K562 (cell line): ENCODE results near the gene CAPN8. TPM values are rescaled to one million over a fixed set of nuclear protein-coding genes. Genes with fewer than 3 reads are reported as not detected.

Experiments
- ATAC-seq: fragments of 200-7000 bp; cut with Tn5 transposase; 3 replicates; pipeline ENCODE4 v1.9.1; 2020; ENCODE audit warnings: moderate library complexity
- BruUV-seq: library from RNA; stranded (reverse); fragments of 400-500 nt; replicated peaks from 2 replicates; lab custom pipeline; 2021; lab: Mats Ljungman, UMichigan
- CTCF ChIA-PET: fragments of 300-600 bp; formaldehyde crosslinking; extraction: SDS; loops from one replicate; lab custom pipeline; 2021; ENCODE audit warnings: low intra/inter-chr PET ratio; lab: Yijun Ruan, JAX
- POLR2A ChIA-PET: fragments of 300-600, 350-650 bp; sonication (Branson Sonifier 250); formaldehyde crosslinking; extraction: SDS; loops from one replicate; lab custom pipeline; 2021; ENCODE audit warnings: antibody characterized with exemption, inconsistent platforms; lab: Yijun Ruan, JAX
- DNase-seq, 4 experiments: peaks; one replicate each; pipeline versions ENCODE4 v3.0.0 to v3.0.0-alpha.2; 2011 to 2018; ENCODE audit warnings: low spot score in 3 of 4, mixed read lengths in 3 of 4; ENCODE audit errors: extremely low read depth in 1 of 4
- FAIRE-seq: peaks from 2 replicates; lab custom pipeline; 2011; peaks lifted over from hg19 to GRCh38; lab: Jason Lieb, UNC
- H2AFZ ChIP-seq: 2 replicates; pipeline ENCODE4 v1.6.0; 2011; ENCODE audit warnings: low read depth, low read length, control low read depth, inconsistent platforms
- H3K27ac ChIP-seq: fragments of 200-600 bp; 3 replicates; pipeline ENCODE4 v1.8.0; 2011; ENCODE audit warnings: low read depth, mild to moderate bottlenecking, control low read depth, inconsistent platforms, low read length, moderate library complexity, mixed read lengths; ENCODE audit errors: extremely low read depth
- H3K27me3 ChIP-seq, 2 experiments: fragments of 300-600 bp in 1 of 2; 2 replicates in 1 of 2; 3 replicates in 1 of 2; pipeline versions ENCODE4 v1.6.0 to v1.8.0; 2011; ENCODE audit warnings: inconsistent platforms in 2 of 2, low read length in 2 of 2, mild to moderate bottlenecking in 1 of 2, mixed read lengths in 1 of 2, moderate library complexity in 1 of 2; ENCODE audit not compliant: control insufficient read depth in 2 of 2, insufficient read depth in 2 of 2
- H3K36me3 ChIP-seq: fragments of 300-600 bp; 3 replicates; pipeline ENCODE4 v1.8.0; 2011; ENCODE audit warnings: mild to moderate bottlenecking, low read length, inconsistent platforms; ENCODE audit not compliant: control insufficient read depth, insufficient read depth
- H3K4me1 ChIP-seq, 2 experiments: fragments of 200-600 bp in 1 of 2; replicated peaks in 1 of 2; 2 replicates in 1 of 2; 3 replicates in 1 of 2; pipeline versions ENCODE4 v1.5.1 to v1.8.0; 2011; ENCODE audit warnings: inconsistent platforms in 2 of 2, low read length in 2 of 2, mild to moderate bottlenecking in 1 of 2, mixed read lengths in 1 of 2, moderate library complexity in 1 of 2; ENCODE audit not compliant: control insufficient read depth in 2 of 2, insufficient read depth in 2 of 2
- H3K4me2 ChIP-seq: 2 replicates; pipeline ENCODE4 v1.6.1; 2011; ENCODE audit warnings: low read length, control low read depth, inconsistent platforms, mixed read lengths; ENCODE audit not compliant: insufficient read depth
- H3K4me3 ChIP-seq: fragments of 200-600 bp; sonication (generic), shearing (Covaris generic); 2 replicates; pipeline ENCODE4 v1.5.1; 2016; ENCODE audit warnings: control low read depth, inconsistent platforms
- H3K79me2 ChIP-seq: fragments of 200-600 bp; 3 replicates; pipeline ENCODE4 v1.8.0; 2011; ENCODE audit warnings: low read length, inconsistent platforms; ENCODE audit not compliant: control insufficient read depth, insufficient read depth
- H3K9ac ChIP-seq, 2 experiments: 2 replicates each; pipeline versions ENCODE4 v1.6.0 to v1.6.1; 2011; ENCODE audit warnings: low read depth in 2 of 2, low read length in 2 of 2, control low read depth in 1 of 2, inconsistent platforms in 1 of 2, mild to moderate bottlenecking in 1 of 2, mixed read lengths in 1 of 2; ENCODE audit not compliant: insufficient read depth in 1 of 2
- H3K9me1 ChIP-seq: one replicate; pipeline ENCODE4 v1.6.0; 2011; ENCODE audit warnings: inconsistent platforms, mild to moderate bottlenecking, low read length, moderate library complexity; ENCODE audit not compliant: control insufficient read depth, insufficient read depth
- H3K9me3 ChIP-seq: replicated peaks from 2 replicates; pipeline ENCODE4 v1.5.1; 2011; ENCODE audit warnings: low read depth, low read length, inconsistent platforms; ENCODE audit not compliant: control insufficient read depth, insufficient read depth
- H4K20me1 ChIP-seq: replicated peaks from 2 replicates; pipeline ENCODE4 v1.6.1; 2011; ENCODE audit warnings: low read length, inconsistent platforms, mixed read lengths; ENCODE audit not compliant: control insufficient read depth, insufficient read depth
- BCOR ChIP-seq: fragments of 450-650 bp; IDR thresholded peaks from 2 replicates; pipeline ENCODE4 v1.6.1; 2016
- BDP1 ChIP-seq: IDR thresholded peaks from 3 replicates; pipeline ENCODE4 v1.6.1; 2011; ENCODE audit not compliant: insufficient read length, insufficient read depth
- CBX1 ChIP-seq: sonication (generic); IDR thresholded peaks from 2 replicates; pipeline ENCODE4 v1.6.1; 2016; ENCODE audit warnings: antibody characterized with exemption, low read depth, mild to moderate bottlenecking
- CC2D1A ChIP-seq: fragments of 450-650 bp; IDR thresholded peaks from 2 replicates; pipeline ENCODE4 v1.6.1; 2017; ENCODE audit warnings: mild to moderate bottlenecking
- DPF2 ChIP-seq: fragments of 450-650 bp; IDR thresholded peaks from 2 replicates; pipeline ENCODE4 v1.6.1; 2016
- FOXJ2 ChIP-seq: fragments of 200-800 bp; sonication (Bioruptor generic); IDR thresholded peaks from 2 replicates; pipeline ENCODE4 v1.6.1; 2016; ENCODE audit warnings: missing genetic modification characterization, missing compliant biosample characterization
- NFIC ChIP-seq: fragments of 450-650 bp; IDR thresholded peaks from 2 replicates; pipeline ENCODE4 v1.6.1; 2017; ENCODE audit warnings: mild to moderate bottlenecking, inconsistent platforms
- NFYB ChIP-seq: IDR thresholded peaks from 2 replicates; pipeline ENCODE4 v1.6.1; 2011; ENCODE audit warnings: mild to moderate bottlenecking, moderate library complexity; ENCODE audit not compliant: insufficient read length; ENCODE audit errors: extremely low read depth
- PRPF4 ChIP-seq: fragments of 200-400 bp; formaldehyde crosslinking; IDR thresholded peaks from one replicate; pipeline ENCODE4 v1.6.1; 2017; ENCODE audit warnings: low read length, low read depth, mild to moderate bottlenecking; ENCODE audit not compliant: insufficient read depth, poor library complexity, severe bottlenecking
- SRSF1 ChIP-seq: fragments of 200-400 bp; formaldehyde crosslinking; IDR thresholded peaks from 2 replicates; pipeline ENCODE4 v1.6.1; 2017; ENCODE audit warnings: mild to moderate bottlenecking, low read depth, low read length, moderate library complexity
- TAF7 ChIP-seq: fragments of 450-650 bp; IDR thresholded peaks from 2 replicates; pipeline ENCODE4 v1.6.1; 2016; ENCODE audit warnings: missing genetic modification characterization, missing compliant biosample characterization
- TCF15 ChIP-seq: fragments of 250-450 bp; sonication (Bioruptor Pico); IDR thresholded peaks from 2 replicates; pipeline ENCODE4 v1.8.0; 2022; ENCODE audit warnings: moderate library complexity, mild to moderate bottlenecking, inconsistent platforms
- ZBED1 ChIP-seq: IDR thresholded peaks from 2 replicates; pipeline ENCODE4 v1.6.1; 2014
- ZBTB40 ChIP-seq, 2 experiments: fragments of 450-650 bp in 1 of 2; sonication (generic) in 1 of 2; formaldehyde crosslinking in 1 of 2; IDR thresholded peaks; 2 replicates each; pipeline versions ENCODE4 v1.7.1 to v1.9.0; 2016 to 2022; ENCODE audit warnings: inconsistent platforms in 1 of 2, mild to moderate bottlenecking in 1 of 2, missing genetic modification reagents in 1 of 2
- ZNF311 ChIP-seq: fragments of 250-450 bp; sonication (Bioruptor Pico); IDR thresholded peaks from 2 replicates; pipeline ENCODE4 v1.4.0; 2020; ENCODE audit warnings: mild to moderate bottlenecking, moderate library complexity
- WGBS: fragments of 100-300 bp; shearing (Covaris generic); methylation state at CpG from one replicate; pipeline ENCODE4 v1.1.6; 2016; ENCODE audit warnings: low coverage, mixed read lengths; ENCODE audit not compliant: insufficient coverage; ENCODE audit errors: missing lambda C conversion rate; 5-methylcytosine and 5-hydroxymethylcytosine counted together
- in situ Hi-C: fragments of 300-500 bp; cut with MboI; formaldehyde crosslinking; loops from 4 replicates; pipeline ENCODE4 v1.15.0; 2018; ENCODE audit warnings: inconsistent platforms, mixed read lengths
- intact Hi-C: fragments of 100-400 bp; cut with micrococcal nuclease; formaldehyde crosslinking; loops from 2 replicates; pipeline ENCODE4 v1.14.2; 2022
- polyA plus RNA-seq, 8 experiments: library from polyadenylated mRNA; depleted of rRNA in 4 of 8; stranded (reverse) in 5 of 8; unstranded in 3 of 8; fragments of >200 nt; fragmentation: Nextera tagmentation in 2 of 8; fragmentation: Illumina TruSeq in 1 of 8; extraction: Ambion mirVana in 2 of 8; extraction: Trizol in 1 of 8; gene quantifications; 2 replicates each; pipeline versions ENCODE4 v1.2.1 to v1.2.3, GENCODE V29; 2011 to 2014; ENCODE audit warnings: inconsistent platforms in 1 of 8, missing spikeins in 1 of 8
- total RNA-seq, 7 experiments: library from RNA; depleted of rRNA in 6 of 7; stranded (reverse); fragments of >200 nt in 6 of 7; fragmentation: Illumina TruSeq in 2 of 7; extraction: Trizol in 2 of 7; gene quantifications; 2 replicates each; pipeline versions ENCODE4 v1.2.1 to v1.2.3, GENCODE V29; 2011 to 2021; ENCODE audit warnings: low replicate concordance in 1 of 7

Gene CAPN8
- total and polyA plus RNA-seq, 9 of the 15 experiments (the other 6 are each of a cell fraction or from before 2014, with no cell fraction given): 0.06 TPM; not detected in 8

GRCh38 chr1:223711173-223711572 lies 45.7 kb upstream of the CAPN8 start:
- DNase-seq: peak in 2 of 4 experiments; percentile 54 to 72
- Histone ChIP-seq H3K36me3 (peaks cover 6% of the 10 kb centered on the region; the same call in 2 of the 3 replicates), H4K20me1 (no peaks in the 10 kb centered on the region), H3K79me2 (peaks cover 38% of the 10 kb centered on the region), H3K9me1 (no peaks in the 10 kb centered on the region), H3K27me3 (no peaks in the 10 kb centered on the region), H3K4me2 (0 out of 2 replicates have a peak overlapping the region, but pooled peaks have one; percentile 0), H3K9me3 (no peaks in the 10 kb centered on the region), H2AFZ (no peak overlapping the region; the same call in 1 of the 2 replicates), H3K4me3 (no peak overlapping the region), H3K4me1 (peaks cover 58 to 71% of the 10 kb centered on the region in 2 experiments), H3K27ac (peak overlapping the region; percentile 19; the same call in 1 of the 3 replicates), H3K9ac (no peak overlapping the region)
- WGBS: 17% methylated on average over 1 of the region's 1 CpG
- FAIRE-seq: no peak
- ChIA-PET POLR2A (interaction anchor here (1.2 to 1.5 kb wide), 3 partner anchors 9 to 10 kb away, joined by 5 to 11 read pairs (median 5); no protein-coding TSS in a partner anchor), CTCF (interaction anchor here (2.1 kb wide), 1 partner anchor 38 kb away, joined by 14 read pairs; no protein-coding TSS in a partner anchor)
- no peak for ATAC-seq
- no TSS peak for BruUV-seq
- intact Hi-C loops: loop anchor here (1.0 kb wide), 1 partner anchor 38 kb away; no protein-coding TSS in a partner anchor
- in situ Hi-C loops: loop anchor here (25.0 kb wide), 1 partner anchor 201 kb away; no protein-coding TSS in a partner anchor
- TF ChIP-seq BDP1 (no peak), ZNF311 (CRISPR knock-in tag) (no peak), SRSF1 (no peak), TCF15 (CRISPR knock-in tag) (no peak), ZBTB40 (IDR thresholded peaks at IDR 0.05) (no peak), ZBTB40 (CRISPR knock-in tag; IDR thresholded peaks at IDR 0.05) (no peak), PRPF4 (no peak), CC2D1A (no peak), NFIC (peak; percentile 84), TAF7 (tag) (no peak), FOXJ2 (tag) (peak; percentile 61; the same call in 1 of the 2 replicates), DPF2 (no peak), NFYB (no peak), ZBED1 (no peak), BCOR (no peak), CBX1 (no peak)
